Upper lobe of left lung (tissue), 4 donors: ENCODE results near the gene ZFHX3.

Source experiments
- CTCF ChIP-seq, 6 experiments: fragments of 450-650 bp in 4 of 6; fragments of 200-600 bp in 2 of 6; sonication (generic) in 2 of 6; IDR thresholded peaks; one replicate each; pipeline ENCODE4 v1.5.1; 2016 to 2019; ENCODE audit warnings: antibody characterized with exemption in 6 of 6
- EP300 ChIP-seq, 4 donors: sonication (generic); formaldehyde crosslinking; IDR thresholded peaks; one replicate each; pipeline ENCODE4 v1.5.1; 2017; ENCODE audit warnings: antibody characterized with exemption in 4 of 4, control low read depth in 2 of 4
- POLR2A ChIP-seq, 4 donors: fragments of 450-650 bp; IDR thresholded peaks; one replicate each; pipeline ENCODE4 v1.5.1; 2016 to 2017; ENCODE audit warnings: antibody characterized with exemption in 4 of 4, mild to moderate bottlenecking in 2 of 4
- POLR2AphosphoS5 ChIP-seq, 2 donors: sonication (generic); formaldehyde crosslinking; IDR thresholded peaks; one replicate each; pipeline ENCODE4 v1.5.1; 2017; ENCODE audit warnings: antibody characterized with exemption in 2 of 2

DNA sequence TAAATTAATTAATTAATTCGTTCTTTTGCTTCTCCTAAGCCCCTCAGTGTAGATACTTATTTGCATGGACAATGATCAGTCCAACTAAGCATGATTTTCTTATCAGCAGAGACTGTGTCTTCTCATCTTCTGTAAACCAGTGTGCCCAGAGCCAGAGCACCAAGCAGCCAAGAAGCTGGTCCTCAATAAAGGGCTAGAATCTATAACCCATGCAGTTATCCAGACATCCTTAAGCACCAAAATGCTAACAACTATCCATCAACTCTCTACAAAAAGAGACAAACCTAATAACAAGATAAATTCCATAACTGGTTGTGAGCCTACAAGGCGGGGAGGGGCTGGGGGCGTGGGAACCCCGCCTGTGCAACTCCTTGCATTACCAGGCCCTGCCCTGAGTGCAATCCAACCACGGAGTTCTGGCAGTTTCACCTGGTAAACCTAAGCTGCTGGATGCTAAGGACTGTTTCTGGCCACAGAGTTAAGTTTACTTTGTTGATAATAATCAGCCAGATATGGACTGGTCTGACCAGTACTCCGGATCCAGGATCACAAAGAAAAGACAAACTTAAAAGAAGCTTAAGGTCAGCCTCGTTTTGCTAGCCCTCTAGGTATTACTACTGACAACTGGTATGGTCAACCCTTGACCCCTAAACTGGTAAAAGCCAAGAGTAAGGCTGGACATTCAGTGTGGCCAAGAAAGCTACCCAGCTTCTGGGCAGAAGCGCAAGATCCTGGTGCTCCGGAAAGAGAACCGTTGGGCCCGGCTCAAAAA is 51.5 kb downstream of the ZFHX3 start:
- TF ChIP-seq POLR2AphosphoS5 (IDR thresholded peaks at IDR 0.05) (no peak), POLR2A (IDR thresholded peaks at IDR 0.05) (no peak), CTCF (IDR thresholded peaks at IDR 0.05) (no peak), EP300 (IDR thresholded peaks at IDR 0.05) (no peak)
